ENCODE results near the gene AIG1. TPM values are rescaled to one million over a fixed set of nuclear protein-coding genes. Genes with fewer than 3 reads are reported as not detected.

The AIG1 gene
- total and polyA plus RNA-seq, 12 donors, result 21.0 to 55.7 (median 47.2) TPM

GRCh38 chr6:143110572-143110971, 49.9 kb downstream of the AIG1 start:
- no peak for TF ChIP-seq POLR2A (IDR thresholded peaks at IDR 0.05)
- TF ChIP-seq CTCF (IDR thresholded peaks at IDR 0.05), result no peak
- 88 to 95% (median 91%) methylated on average over 4 of the region's 4 CpGs for WGBS, 4 donors
- DNase-seq, result no peak
- no peaks in the 10 kb centered on the region for H3K27me3 ChIP-seq
- H3K4me1 ChIP-seq (replicated peaks in 1 of 2), result no peaks in the 10 kb centered on the region
- no peak overlapping the region for H3K27ac ChIP-seq
- H3K36me3 ChIP-seq (replicated peaks in 1 of 2), result no peaks in the 10 kb centered on the region
- no peak overlapping the region for H3K4me3 ChIP-seq
- intact Hi-C loops (cut with DNase I), result no loop called here
- no peaks in the 10 kb centered on the region for H3K9me3 ChIP-seq (replicated peaks in 1 of 3)

DNA sequence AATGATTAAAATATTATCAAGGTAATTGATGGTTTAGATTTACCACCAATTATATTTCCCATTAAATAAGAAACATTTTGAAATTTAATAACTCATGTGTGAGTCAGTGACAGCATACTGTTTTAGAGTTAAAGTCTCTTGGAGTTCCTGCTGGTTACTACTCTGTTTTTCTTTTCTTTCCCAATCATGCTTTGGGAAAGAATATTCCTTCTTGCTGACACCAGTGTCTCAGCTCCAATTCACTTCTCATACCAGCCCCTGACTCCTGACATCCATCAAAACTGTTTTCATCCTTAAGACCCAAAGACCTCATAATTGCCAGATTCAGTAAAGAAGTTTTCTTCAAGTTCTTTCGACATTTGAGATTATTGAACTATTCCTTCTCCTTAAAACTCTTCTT, 50.3 kb downstream of the AIG1 start:
- H3K9me3 ChIP-seq (replicated peaks in 1 of 3), result no peaks in the 10 kb centered on the region
- DNase-seq, result no peak
- no peak overlapping the region for H3K4me3 ChIP-seq
- no peaks in the 10 kb centered on the region for H3K36me3 ChIP-seq (replicated peaks in 1 of 2)
- no peak overlapping the region for H3K27ac ChIP-seq
- intact Hi-C loops (cut with DNase I), result no loop called here
- no peaks in the 10 kb centered on the region for H3K27me3 ChIP-seq
- TF ChIP-seq CTCF (IDR thresholded peaks at IDR 0.05) (no peak), POLR2A (IDR thresholded peaks at IDR 0.05) (no peak)
- H3K4me1 ChIP-seq (replicated peaks in 1 of 2), result no peaks in the 10 kb centered on the region
- 95 to 100% (median 96%) methylated on average over 1 of the region's 1 CpG for WGBS, 4 donors

GRCh38 chr6:143111443-143111842, 50.8 kb downstream of the AIG1 start:
- WGBS, 4 donors, result 84 to 89% (median 87%) methylated on average over 4 of the region's 4 CpGs
- H3K4me1 ChIP-seq (replicated peaks in 1 of 2), result no peaks in the 10 kb centered on the region
- no peaks in the 10 kb centered on the region for H3K36me3 ChIP-seq (replicated peaks in 1 of 2)
- no peaks in the 10 kb centered on the region for H3K9me3 ChIP-seq (replicated peaks in 1 of 3)
- no peaks in the 10 kb centered on the region for H3K27me3 ChIP-seq
- no peak for DNase-seq
- intact Hi-C loops (cut with DNase I), result no loop called here
- no peak for TF ChIP-seq POLR2A (IDR thresholded peaks at IDR 0.05)
- no peak for TF ChIP-seq CTCF (IDR thresholded peaks at IDR 0.05)
- no peak overlapping the region for H3K27ac ChIP-seq
- H3K4me3 ChIP-seq, result no peak overlapping the region

DNA sequence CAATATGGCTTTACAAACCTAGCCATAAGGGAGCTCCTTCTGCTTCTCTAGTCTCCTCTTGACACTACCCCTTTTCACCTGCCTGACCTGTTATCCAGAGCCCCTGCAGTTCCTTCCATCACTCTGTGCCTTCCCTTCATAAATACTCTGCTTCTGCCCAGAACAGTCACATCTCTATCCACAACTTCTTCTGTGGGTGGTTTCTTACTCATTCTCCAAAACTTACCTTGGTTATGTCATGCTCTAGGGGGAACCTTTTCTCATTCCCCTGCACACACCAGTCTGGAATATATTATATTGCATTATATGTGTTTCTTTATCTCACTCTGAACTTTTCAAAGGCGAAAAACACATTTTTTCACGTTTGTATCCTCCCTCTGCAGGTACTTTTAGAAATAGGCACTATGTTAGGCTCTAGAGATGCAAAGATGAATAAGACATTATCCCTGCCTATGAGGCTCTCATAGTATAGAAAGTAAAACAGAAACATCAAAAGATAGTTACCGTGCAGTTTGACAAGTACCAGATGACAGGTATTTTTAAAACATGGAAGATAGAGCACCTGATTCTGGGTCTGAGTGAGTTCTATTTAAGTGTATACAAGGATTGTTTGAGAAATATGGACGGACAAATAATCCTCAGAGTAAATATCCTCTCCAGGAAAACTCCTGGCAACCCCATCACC, 51.5 kb downstream of the AIG1 start:
- TF ChIP-seq CTCF (IDR thresholded peaks at IDR 0.05) (no peak), POLR2A (IDR thresholded peaks at IDR 0.05) (no peak)
- no peaks in the 10 kb centered on the region for H3K9me3 ChIP-seq (replicated peaks in 1 of 3)
- H3K27ac ChIP-seq, result no peak overlapping the region
- H3K4me1 ChIP-seq (replicated peaks in 1 of 2), result no peaks in the 10 kb centered on the region
- no peaks in the 10 kb centered on the region for H3K27me3 ChIP-seq
- H3K36me3 ChIP-seq (replicated peaks in 1 of 2), result no peaks in the 10 kb centered on the region
- DNase-seq, result no peak
- intact Hi-C loops (cut with DNase I), result no loop called here
- no peak overlapping the region for H3K4me3 ChIP-seq
- WGBS, 4 donors, result 85 to 92% (median 88%) methylated on average over 4 of the region's 4 CpGs

Data from adrenal gland (tissue), 12 donors.